IMR-90 (cell line): ENCODE results near the gene LRRC61. TPM values are rescaled to one million over a fixed set of nuclear protein-coding genes. Genes with fewer than 3 reads are reported as not detected.

Experiments
- ATAC-seq: fragments of 200-7000 bp; cut with Tn5 transposase; 2 replicates; pipeline ENCODE4 v1.9.1; 2020; ENCODE audit warnings: low read depth, mild to moderate bottlenecking, moderate library complexity
- BruUV-seq: library from RNA; stranded (reverse); fragments of 400-500 nt; replicated peaks from 2 replicates; lab custom pipeline; 2021; lab: Mats Ljungman, UMichigan
- CTCF ChIA-PET: fragments of 300-600 bp; formaldehyde crosslinking; extraction: SDS; loops from one replicate; lab custom pipeline; 2021; ENCODE audit warnings: antibody characterized with exemption; lab: Yijun Ruan, JAX
- POLR2A ChIA-PET: fragments of 300-600 bp; sonication (Branson Sonifier 250); formaldehyde crosslinking; loops from one replicate; lab custom pipeline; 2022; ENCODE audit warnings: antibody characterized with exemption; ENCODE audit not compliant: unreplicated experiment; lab: Charles Lee
- DNase-seq: peaks from one replicate; pipeline ENCODE4 v3.0.0; 2013
- H2AFZ ChIP-seq: replicated peaks from 2 replicates; pipeline ENCODE3; 2013; ENCODE audit warnings: low read length, mild to moderate bottlenecking; ENCODE audit not compliant: poor library complexity
- H2AK5ac ChIP-seq: 2 replicates; pipeline ENCODE4 v1.6.1; 2013; ENCODE audit warnings: low read depth, low read length, inconsistent platforms
- H2AK9ac ChIP-seq: replicated peaks from 2 replicates; pipeline ENCODE3; 2013; ENCODE audit warnings: mild to moderate bottlenecking, low read depth, low read length, moderate library complexity; ENCODE audit not compliant: poor library complexity
- H2BK120ac ChIP-seq: 2 replicates; pipeline ENCODE4 v1.6.1; 2013; ENCODE audit warnings: low read depth, low read length, inconsistent platforms
- H2BK15ac ChIP-seq: 3 replicates; pipeline ENCODE4 v1.6.1; 2013; ENCODE audit warnings: low read depth, low read length, inconsistent platforms
- H2BK20ac ChIP-seq: 2 replicates; pipeline ENCODE4 v1.6.1; 2013; ENCODE audit warnings: low read depth, mild to moderate bottlenecking, inconsistent platforms, low read length, moderate library complexity
- H2BK5ac ChIP-seq: 2 replicates; pipeline ENCODE4 v1.6.1; 2013; ENCODE audit warnings: mild to moderate bottlenecking, low read depth, low read length, inconsistent platforms; ENCODE audit not compliant: poor library complexity, severe bottlenecking
- H3K14ac ChIP-seq: replicated peaks from 2 replicates; pipeline ENCODE4 v1.6.1; 2013; ENCODE audit warnings: low read depth, low read length, inconsistent platforms
- H3K18ac ChIP-seq: 2 replicates; pipeline ENCODE4 v1.6.1; 2013; ENCODE audit warnings: low read depth, low read length, control low read depth
- H3K23ac ChIP-seq: 2 replicates; pipeline ENCODE4 v1.6.1; 2013; ENCODE audit warnings: low read depth, low read length, inconsistent platforms
- H3K27ac ChIP-seq: 2 replicates; pipeline ENCODE4 v1.5.1; 2013; ENCODE audit warnings: mild to moderate bottlenecking, control low read depth, low read length; ENCODE audit not compliant: insufficient read depth
- H3K27me3 ChIP-seq: 2 replicates; pipeline ENCODE4 v1.6.1; 2013; ENCODE audit warnings: low read length; ENCODE audit not compliant: control insufficient read depth, insufficient read depth
- H3K36me3 ChIP-seq: 2 replicates; pipeline ENCODE4 v1.6.1; 2013; ENCODE audit warnings: low read length, mixed read lengths; ENCODE audit not compliant: control insufficient read depth, insufficient read depth
- H3K4ac ChIP-seq: 2 replicates; pipeline ENCODE4 v1.6.1; 2013; ENCODE audit warnings: low read depth, low read length, inconsistent platforms
- H3K4me1 ChIP-seq: 2 replicates; pipeline ENCODE4 v1.6.1; 2013; ENCODE audit warnings: low read length, mixed read lengths; ENCODE audit not compliant: control insufficient read depth, insufficient read depth
- H3K4me2 ChIP-seq: 2 replicates; pipeline ENCODE4 v1.6.1; 2013; ENCODE audit warnings: low read depth, mild to moderate bottlenecking, control low read depth, low read length, moderate library complexity
- H3K4me3 ChIP-seq: 2 replicates; pipeline ENCODE4 v1.5.1; 2013; ENCODE audit warnings: low read depth, mild to moderate bottlenecking, control low read depth, low read length, moderate library complexity; ENCODE audit not compliant: insufficient read depth
- H3K56ac ChIP-seq: 2 replicates; pipeline ENCODE4 v1.6.1; 2013; ENCODE audit warnings: low read length, inconsistent platforms; ENCODE audit not compliant: insufficient read depth; ENCODE audit errors: extremely low read depth
- H3K79me1 ChIP-seq, 2 experiments: 2 replicates each; pipeline ENCODE4 v1.6.1; 2013; ENCODE audit warnings: low read length in 2 of 2, inconsistent platforms in 1 of 2, low read depth in 1 of 2
- H3K9ac ChIP-seq: 2 replicates; pipeline ENCODE4 v1.6.1; 2013; ENCODE audit warnings: low read depth, low read length, control low read depth
- H3K9me1 ChIP-seq: 2 replicates; pipeline ENCODE4 v1.6.1; 2013; ENCODE audit warnings: low read length, inconsistent platforms; ENCODE audit not compliant: insufficient read depth
- H3K9me3 ChIP-seq: 2 replicates; pipeline ENCODE4 v1.6.1; 2013; ENCODE audit warnings: low read length; ENCODE audit not compliant: control insufficient read depth, insufficient read depth
- H4K20me1 ChIP-seq: 2 replicates; pipeline ENCODE4 v1.6.1; 2013; ENCODE audit warnings: low read length, inconsistent platforms; ENCODE audit not compliant: insufficient read depth
- H4K5ac ChIP-seq: 2 replicates; pipeline ENCODE4 v1.6.1; 2013; ENCODE audit warnings: mild to moderate bottlenecking, low read depth, low read length, control low read depth
- H4K8ac ChIP-seq, 2 experiments: 2 replicates each; pipeline ENCODE4 v1.6.1; 2013; ENCODE audit warnings: low read depth in 2 of 2, low read length in 2 of 2, control low read depth in 1 of 2, inconsistent platforms in 1 of 2
- H4K91ac ChIP-seq: 2 replicates; pipeline ENCODE4 v1.6.1; 2013; ENCODE audit warnings: low read depth, low read length, inconsistent platforms; ENCODE audit not compliant: insufficient read depth
- BHLHE40 ChIP-seq: fragments of 150-350 bp; IDR thresholded peaks from 2 replicates; pipeline ENCODE4 v1.6.1; 2016; ENCODE audit warnings: mild to moderate bottlenecking, low read depth, low read length
- CEBPB ChIP-seq: IDR thresholded peaks from 2 replicates; pipeline ENCODE4 v1.6.1; 2012; ENCODE audit warnings: low read depth, low read length, improper control_type of control experiment
- FOS ChIP-seq: fragments of 150-350 bp; IDR thresholded peaks from 2 replicates; pipeline ENCODE4 v1.6.1; 2016; ENCODE audit warnings: low read depth, low read length
- MAZ ChIP-seq: IDR thresholded peaks from 2 replicates; pipeline ENCODE4 v1.6.1; 2012; ENCODE audit warnings: low read depth, mild to moderate bottlenecking, low read length, improper control_type of control experiment, moderate library complexity, borderline replicate concordance
- MXI1 ChIP-seq: IDR thresholded peaks from 2 replicates; pipeline ENCODE4 v1.6.1; 2012; ENCODE audit warnings: low read depth, mild to moderate bottlenecking, low read length, moderate library complexity, borderline replicate concordance
- POLR2A ChIP-seq: IDR thresholded peaks from 2 replicates; pipeline ENCODE4 v1.6.1; 2012; ENCODE audit warnings: mild to moderate bottlenecking, low read depth, low read length
- RCOR1 ChIP-seq: IDR thresholded peaks from 2 replicates; pipeline ENCODE4 v1.6.1; 2012; ENCODE audit warnings: mild to moderate bottlenecking, low read length, improper control_type of control experiment; ENCODE audit not compliant: insufficient replicate concordance
- WGBS, 2 experiments: methylation state at CpG; one replicate each; pipeline versions ENCODE4 v1.1.5 to v1.1.7; 2013; ENCODE audit warnings: missing lambda C conversion rate in 2 of 2; ENCODE audit not compliant: insufficient read length in 1 of 2; ENCODE audit errors: extremely low coverage in 2 of 2; 5-methylcytosine and 5-hydroxymethylcytosine counted together
- dilution Hi-C: fragments of 300-500 bp; cut with HindIII; formaldehyde crosslinking; loops from one replicate; pipeline ENCODE4 v1.14.3; 2018; ENCODE audit warnings: low sequenced_read_pairs; ENCODE audit not compliant: unreplicated experiment
- in situ Hi-C: fragments of 300-500 bp; cut with MboI; formaldehyde crosslinking; loops from 3 replicates; pipeline ENCODE4 v1.14.3; 2019; ENCODE audit warnings: low sequenced_read_pairs, inconsistent platforms, mixed read lengths
- intact Hi-C: fragments of 100-400 bp; cut with micrococcal nuclease; formaldehyde crosslinking; loops from 2 replicates; pipeline ENCODE4 v1.10.0; 2022
- polyA plus RNA-seq, 3 experiments: library from polyadenylated mRNA; depleted of rRNA; stranded (reverse); fragments of >200 nt; gene quantifications; 2 replicates each; pipeline ENCODE4 v1.2.3, GENCODE V29; 2012; ENCODE audit warnings: low replicate concordance in 1 of 3
- total RNA-seq: library from RNA; depleted of rRNA; stranded (reverse); fragments of >200 nt; gene quantifications from 2 replicates; pipeline ENCODE4 v1.2.3, GENCODE V29; 2012
- TF ChIP-seq, protein P1 (sequence below): fragments of 150-350 bp; IDR thresholded peaks from 2 replicates; pipeline ENCODE4 v1.6.1; 2017; ENCODE audit warnings: mild to moderate bottlenecking, antibody characterized with exemption, low read length, low read depth

LRRC61 gene
- total and polyA plus RNA-seq, 2 of the 4 experiments (the other 2 are of a cell fraction) = 0.07 TPM; not detected in 1

DNA sequence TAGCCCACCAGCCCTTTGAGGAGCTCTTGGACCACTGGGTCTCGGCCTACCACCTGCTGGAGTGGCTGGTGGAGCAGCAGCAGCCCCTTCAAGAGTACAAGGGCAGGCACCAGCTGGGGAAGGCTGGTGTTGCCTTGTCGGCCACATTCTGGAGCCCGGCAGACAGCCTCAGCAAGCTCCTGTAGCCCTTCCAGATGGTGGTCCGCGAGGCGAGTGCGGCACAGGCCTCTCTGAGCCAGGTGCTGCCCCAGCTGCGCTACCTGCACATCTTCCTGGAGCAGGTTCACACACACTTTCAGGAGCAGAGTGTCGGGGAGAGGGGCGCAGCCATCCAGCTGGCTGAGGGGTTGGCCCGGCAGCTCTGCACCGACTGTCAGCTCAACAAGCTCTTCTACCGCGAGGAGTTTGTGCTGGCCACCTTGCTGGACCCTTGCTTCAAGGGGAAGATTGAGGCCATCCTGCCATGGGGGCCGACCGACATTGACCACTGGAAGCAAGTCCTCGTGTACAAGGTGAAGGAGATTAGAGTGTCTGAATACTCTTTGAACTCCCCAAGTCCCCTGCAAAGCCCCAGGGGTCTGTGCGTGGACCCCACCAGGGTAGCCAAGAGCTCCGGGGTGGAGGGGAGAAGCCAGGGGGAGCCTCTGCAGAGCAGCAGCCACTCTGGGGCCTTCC is 7.2 kb downstream of the LRRC61 start:
- Histone ChIP-seq H3K4me2 (no peak overlapping the region), H3K14ac (no peak overlapping the region), H3K4me3 (no peak overlapping the region), H4K8ac (no peak overlapping the region), H3K18ac (no peak overlapping the region), H4K5ac (no peak overlapping the region), H3K23ac (no peak overlapping the region), H3K9ac (no peak overlapping the region), H3K27me3 (no peaks in the 10 kb centered on the region), H3K79me1 (no peaks in the 10 kb centered on the region), H2AK9ac (no peak overlapping the region), H2AFZ (no peak overlapping the region), H3K4me1 (peaks cover 3% of the 10 kb centered on the region), H3K56ac (no peak overlapping the region), H2BK5ac (no peak overlapping the region), H4K91ac (no peak overlapping the region), H3K9me1 (peaks cover 1% of the 10 kb centered on the region; the same call in 1 of the 2 replicates), H2BK120ac (no peak overlapping the region), H3K4ac (no peak overlapping the region), H4K20me1 (no peaks in the 10 kb centered on the region), H3K9me3 (no peaks in the 10 kb centered on the region), H3K36me3 (no peaks in the 10 kb centered on the region), H2BK15ac (no peak overlapping the region), H2BK20ac (no peak overlapping the region), H3K27ac (no peak overlapping the region), H2AK5ac (no peak overlapping the region)
- TF ChIP-seq POLR2A (no peak), CEBPB (no peak), BHLHE40 (no peak), RCOR1 (no peak), MXI1 (no peak), MAZ (no peak), FOS (no peak)
- TF ChIP-seq, protein P1, sequence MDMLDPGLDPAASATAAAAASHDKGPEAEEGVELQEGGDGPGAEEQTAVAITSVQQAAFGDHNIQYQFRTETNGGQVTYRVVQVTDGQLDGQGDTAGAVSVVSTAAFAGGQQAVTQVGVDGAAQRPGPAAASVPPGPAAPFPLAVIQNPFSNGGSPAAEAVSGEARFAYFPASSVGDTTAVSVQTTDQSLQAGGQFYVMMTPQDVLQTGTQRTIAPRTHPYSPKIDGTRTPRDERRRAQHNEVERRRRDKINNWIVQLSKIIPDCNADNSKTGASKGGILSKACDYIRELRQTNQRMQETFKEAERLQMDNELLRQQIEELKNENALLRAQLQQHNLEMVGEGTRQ = no peak
- DNase-seq = no peak
- no peak for ATAC-seq
- dilution Hi-C loops (no loop called here), intact Hi-C loops (no loop called here), in situ Hi-C loops (no loop called here)
- CTCF ChIA-PET = interaction anchor here (1.4 kb wide), 1 partner anchor 40 kb away, joined by 3 read pairs; no protein-coding TSS in a partner anchor
- POLR2A ChIA-PET = no interaction called here
- BruUV-seq = no TSS peak
- WGBS, 2 experiments = 85% methylated on average over 6 of the region's 19 CpGs; no CpG with 5 or more reads in 1 of the 2 experiments
